NCI-H1694 (cell line): ENCODE measurements around the gene DOCK3.
"Not testable (repeated sequence)": the region's sequence is repeated elsewhere in the genome, so short reads cannot be mapped to it uniquely, and the experiment has no call there.

Experiments used
- DNase-seq: peaks from one replicate; lab custom pipeline; 2025; lab: John Stamatoyannopoulos, UW

Gene DOCK3

GRCh38 chr3:51224283-51224682, 549.6 kb downstream of the DOCK3 start:
- no peak for DNase-seq

DNA sequence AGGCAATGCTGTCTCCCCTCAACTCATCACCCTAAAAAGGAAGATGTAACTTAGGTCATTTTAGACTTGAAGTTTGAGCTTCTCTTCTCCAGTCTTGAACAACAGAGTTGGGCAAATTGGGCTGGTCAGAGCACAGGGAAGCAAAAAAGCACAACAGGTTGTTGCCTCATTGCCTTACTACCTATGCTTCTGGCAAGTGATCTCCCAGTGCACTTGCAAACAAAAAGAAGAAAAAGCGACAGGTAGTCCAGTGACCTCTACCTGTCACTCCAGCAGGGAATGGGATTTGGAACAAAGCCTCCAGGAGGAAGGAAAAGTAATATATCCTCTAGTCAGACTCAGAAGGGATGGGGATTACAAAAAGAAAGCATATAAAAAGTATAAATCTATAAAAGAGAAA, 550.1 kb downstream of the DOCK3 start:
- DNase-seq, result no peak

- DNase-seq, result no peak
Measured at GRCh38 chr3:51242939-51243338, 568.2 kb downstream of the DOCK3 start.

DNA sequence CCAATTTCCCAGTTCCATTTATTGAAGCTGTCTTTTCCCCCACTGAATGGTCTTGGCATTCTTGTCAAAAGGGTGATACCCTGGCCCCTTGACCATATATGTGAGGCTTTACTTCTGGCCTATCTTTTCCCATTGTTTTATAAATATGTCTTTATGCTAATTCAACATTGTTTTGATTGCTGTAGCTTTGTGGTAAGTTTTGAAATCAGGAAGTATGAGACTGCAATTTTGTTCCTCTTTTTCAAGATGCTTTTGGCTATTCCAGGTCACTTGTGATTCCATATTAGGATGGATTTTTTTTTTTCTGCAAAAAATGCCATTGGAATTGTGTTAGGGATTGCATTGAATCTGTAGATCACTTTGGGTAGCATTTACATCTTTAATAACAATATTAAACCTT, 569.2 kb downstream of the DOCK3 start:
- no peak for DNase-seq

DNA sequence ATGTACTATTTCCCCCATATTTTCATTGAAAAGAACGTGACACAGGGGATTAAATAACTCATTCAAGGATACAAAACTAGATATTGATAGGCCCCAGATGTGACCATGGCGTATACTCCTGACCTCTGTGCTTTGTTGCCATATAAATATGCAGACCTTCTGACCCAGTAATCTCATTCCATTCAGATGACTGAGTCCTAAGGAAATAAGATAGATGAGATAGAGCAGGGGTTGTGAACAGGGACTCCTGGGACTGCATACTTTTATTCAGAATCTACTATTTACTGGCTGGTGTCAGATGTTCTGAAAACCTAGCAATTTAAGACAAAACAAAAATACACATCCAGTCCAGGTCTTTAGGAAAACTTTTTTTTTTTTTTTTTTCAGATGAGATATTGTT, 571.1 kb downstream of the DOCK3 start:
- DNase-seq, result no peak

DNA sequence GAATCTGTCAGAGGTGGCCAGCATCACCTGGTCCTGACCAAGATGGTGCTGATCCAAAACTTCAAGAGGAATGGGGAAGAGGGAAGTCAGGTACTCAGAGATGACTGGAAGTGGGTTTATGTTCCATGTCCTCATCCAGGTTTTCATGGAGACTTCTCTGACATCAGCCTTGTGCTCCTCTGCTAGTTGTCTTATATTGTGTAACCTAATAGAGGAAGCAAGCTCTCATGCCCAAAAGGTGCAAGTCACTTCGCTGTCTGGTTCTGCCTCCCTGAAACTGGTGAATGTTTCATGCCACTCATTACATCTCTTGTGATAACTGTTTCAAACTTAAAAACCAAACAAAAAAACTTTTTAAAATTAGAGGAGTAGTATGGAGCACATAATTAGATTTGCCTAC, 583.1 kb downstream of the DOCK3 start:
- no peak for DNase-seq

DNA sequence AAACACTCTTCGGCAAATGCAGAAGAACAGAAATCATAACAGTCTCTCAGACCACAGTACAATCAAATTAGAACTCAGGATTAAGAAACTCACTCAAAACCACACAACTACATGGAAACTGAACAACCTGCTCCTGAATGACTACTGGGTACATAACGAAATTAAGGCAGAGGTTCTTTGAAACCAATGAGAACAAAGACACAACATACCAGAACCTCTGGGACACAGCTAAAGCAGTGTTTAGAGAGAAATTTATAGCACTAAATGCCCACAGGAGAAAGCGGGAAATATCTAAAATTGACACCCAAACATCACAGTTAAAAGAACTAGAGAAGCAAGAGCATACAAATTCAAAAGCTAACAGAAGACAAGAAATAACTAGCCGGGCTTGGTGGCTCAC, 589.4 kb downstream of the DOCK3 start:
- not testable (repeated sequence) for DNase-seq

DNA sequence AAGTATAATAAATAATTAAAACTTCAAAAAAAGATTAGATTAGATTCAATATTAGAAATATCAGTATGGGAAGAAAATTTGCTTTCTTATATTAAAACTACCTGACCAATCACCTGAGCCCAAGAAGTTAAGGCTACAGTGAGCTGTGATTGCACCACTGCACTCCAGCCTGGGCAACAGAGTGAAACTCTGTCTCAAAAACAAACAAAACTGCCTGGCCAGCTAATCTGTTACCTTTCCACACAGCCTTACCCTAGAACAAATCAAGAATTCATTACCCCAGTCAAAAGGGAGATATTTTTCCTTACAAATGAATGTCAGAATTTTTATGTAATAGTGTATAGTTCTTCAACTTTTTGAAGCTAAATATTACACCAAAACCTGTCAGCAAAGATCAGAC, 593.4 kb downstream of the DOCK3 start:
- no peak for DNase-seq

DNA sequence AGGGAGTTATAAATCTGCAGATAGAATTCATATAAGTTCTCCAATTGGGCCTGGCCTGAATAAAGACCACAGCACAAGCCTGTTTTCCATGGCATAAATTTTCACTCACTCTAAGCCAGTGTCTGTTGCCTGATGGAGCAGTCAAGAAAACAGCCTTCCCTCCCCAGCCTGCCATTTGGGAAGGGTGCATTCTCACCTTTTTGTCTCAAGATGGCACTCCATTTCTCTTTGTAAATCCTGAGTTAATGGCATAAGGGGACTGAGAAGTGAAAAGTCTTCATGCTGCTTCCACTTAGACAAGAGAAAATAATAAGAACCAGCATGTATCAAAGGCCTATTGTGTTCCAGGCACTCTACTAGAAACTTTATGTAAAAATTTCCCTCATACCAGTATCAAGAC, 594.7 kb downstream of the DOCK3 start:
- DNase-seq, result no peak

DNA sequence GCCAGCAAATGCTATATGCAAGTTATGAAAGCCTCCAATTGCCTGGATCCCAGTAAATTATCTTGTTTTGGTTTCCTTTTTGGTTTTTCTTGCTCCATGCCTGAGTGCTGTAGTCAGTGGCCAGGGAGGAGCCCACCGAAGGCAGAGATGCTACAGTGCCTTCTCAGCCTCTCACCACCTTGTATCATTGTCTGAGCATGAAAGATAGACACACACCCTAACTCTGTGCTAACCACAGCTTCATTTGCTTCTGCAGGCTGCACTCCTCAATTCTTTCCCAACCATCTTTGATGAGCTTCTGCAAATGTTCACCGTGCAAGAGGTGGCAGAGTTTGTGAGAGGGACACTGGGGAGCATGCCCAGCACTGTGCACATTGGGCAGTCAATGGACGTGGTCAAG, 595.8 kb downstream of the DOCK3 start:
- no peak for DNase-seq

DNA sequence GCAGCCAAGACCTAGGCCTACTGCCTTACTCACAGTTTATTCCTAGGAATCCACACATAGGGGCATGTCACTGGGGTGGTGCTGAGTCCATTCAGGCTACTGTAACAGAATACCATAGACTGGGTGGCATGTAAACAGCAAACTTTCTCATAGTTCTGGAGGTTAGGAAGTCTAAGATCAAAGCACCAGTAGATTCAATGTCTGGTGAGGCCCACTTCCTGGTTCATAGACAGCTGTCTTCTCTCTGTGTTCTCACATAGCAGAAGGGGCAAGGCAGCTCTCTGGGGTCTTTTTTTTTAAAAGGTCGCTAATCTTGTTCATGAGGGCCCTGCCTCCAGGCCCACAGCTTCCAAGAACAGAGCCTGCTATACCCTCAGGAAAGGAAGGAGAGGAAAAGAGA, 596.4 kb downstream of the DOCK3 start:
- DNase-seq, result no peak

- DNase-seq, result no peak
Measured at GRCh38 chr3:51274052-51274451, 599.3 kb downstream of the DOCK3 start.

- peak; percentile 17 for DNase-seq
Measured at GRCh38 chr3:51275111-51275805, 600.5 kb downstream of the DOCK3 start.

DNA sequence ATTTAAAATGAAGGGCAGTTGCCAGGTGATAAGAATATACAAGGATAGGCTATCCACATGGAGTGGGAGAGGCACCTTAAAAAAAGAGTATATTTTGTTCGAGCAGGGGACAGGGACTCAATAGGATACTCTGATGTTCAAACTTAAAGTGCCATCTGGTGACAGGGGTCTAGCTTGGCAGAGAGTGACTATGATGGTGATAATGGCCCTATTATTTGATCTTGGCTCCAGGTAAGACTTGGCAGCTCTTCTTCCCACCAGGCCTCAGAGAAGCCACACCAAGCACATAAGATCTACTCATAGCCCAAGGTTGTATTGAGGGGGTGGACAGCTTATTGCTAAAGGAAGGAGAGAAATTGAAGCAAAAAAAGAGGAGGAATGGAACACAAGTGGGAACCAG, 601.3 kb downstream of the DOCK3 start:
- DNase-seq, result no peak

DNA sequence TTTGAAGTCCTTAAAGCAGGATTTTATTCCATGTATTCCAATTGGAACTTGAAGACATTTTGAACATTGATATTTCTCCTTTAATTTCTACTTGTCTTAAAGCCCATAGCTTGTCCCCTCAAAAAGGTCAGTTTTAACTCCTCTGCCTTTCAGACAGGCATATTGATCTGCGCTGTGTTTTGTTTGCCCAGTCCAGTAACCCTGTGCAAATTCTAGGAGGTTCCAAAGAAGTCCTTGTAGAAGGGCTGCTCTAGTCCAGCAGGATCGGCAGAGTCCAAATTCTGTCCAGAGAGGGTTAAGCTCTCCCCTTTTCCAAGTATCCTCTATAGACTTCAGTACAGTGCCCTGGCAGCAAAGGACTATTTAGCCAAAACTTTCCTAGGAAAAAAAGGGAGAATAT, 604.7 kb downstream of the DOCK3 start:
- DNase-seq, result no peak

DNA sequence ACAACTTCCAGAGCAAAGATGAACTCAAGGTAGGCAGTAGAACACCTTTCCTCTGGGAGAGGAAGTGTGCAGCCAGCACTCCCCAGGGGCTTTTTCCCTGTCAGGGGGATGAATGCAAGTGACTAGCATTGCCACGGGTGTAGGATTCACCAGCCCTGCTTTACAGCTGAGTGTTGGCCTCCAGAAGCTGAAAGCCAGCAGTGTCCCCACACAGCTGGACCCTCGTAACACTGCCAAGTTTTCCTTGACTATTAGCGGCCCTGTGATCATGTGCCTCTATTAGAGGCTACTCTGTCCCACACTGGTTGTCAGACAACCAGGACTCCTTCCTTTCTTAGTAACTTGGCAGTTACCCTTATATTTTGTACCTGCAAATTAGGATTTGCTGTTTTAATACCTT, 605.4 kb downstream of the DOCK3 start:
- no peak for DNase-seq

- DNase-seq, result no peak
Measured at GRCh38 chr3:51282931-51283330, 608.2 kb downstream of the DOCK3 start.

GRCh38 chr3:51283421-51283820, 608.7 kb downstream of the DOCK3 start:
- no peak for DNase-seq

GRCh38 chr3:51295625-51296024, 620.9 kb downstream of the DOCK3 start:
- no peak for DNase-seq

DNA sequence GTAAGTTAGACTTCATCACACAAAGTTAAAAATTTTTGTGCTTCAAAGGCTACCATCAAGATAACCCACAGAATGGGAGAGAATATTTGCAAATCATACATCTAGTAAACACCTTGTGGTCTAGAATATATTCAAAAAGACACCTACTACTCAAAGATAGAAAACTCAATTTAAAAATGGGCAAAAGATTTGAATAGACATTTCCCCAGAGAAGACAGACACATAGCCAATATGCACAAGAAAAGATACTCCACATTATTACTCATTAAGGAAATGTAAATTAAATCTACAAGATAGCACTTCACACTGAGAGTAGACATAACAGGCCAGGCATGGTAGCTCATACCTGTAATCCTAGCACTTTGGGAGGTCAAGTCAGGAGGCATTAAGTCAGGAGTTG, 622.6 kb downstream of the DOCK3 start:
- DNase-seq, result no peak

- DNase-seq, result no peak
Measured at GRCh38 chr3:51304230-51304629, 629.5 kb downstream of the DOCK3 start.

GRCh38 chr3:51306093-51306492, 631.4 kb downstream of the DOCK3 start:
- no peak for DNase-seq

GRCh38 chr3:51307458-51307857, 632.7 kb downstream of the DOCK3 start:
- no peak for DNase-seq

DNA sequence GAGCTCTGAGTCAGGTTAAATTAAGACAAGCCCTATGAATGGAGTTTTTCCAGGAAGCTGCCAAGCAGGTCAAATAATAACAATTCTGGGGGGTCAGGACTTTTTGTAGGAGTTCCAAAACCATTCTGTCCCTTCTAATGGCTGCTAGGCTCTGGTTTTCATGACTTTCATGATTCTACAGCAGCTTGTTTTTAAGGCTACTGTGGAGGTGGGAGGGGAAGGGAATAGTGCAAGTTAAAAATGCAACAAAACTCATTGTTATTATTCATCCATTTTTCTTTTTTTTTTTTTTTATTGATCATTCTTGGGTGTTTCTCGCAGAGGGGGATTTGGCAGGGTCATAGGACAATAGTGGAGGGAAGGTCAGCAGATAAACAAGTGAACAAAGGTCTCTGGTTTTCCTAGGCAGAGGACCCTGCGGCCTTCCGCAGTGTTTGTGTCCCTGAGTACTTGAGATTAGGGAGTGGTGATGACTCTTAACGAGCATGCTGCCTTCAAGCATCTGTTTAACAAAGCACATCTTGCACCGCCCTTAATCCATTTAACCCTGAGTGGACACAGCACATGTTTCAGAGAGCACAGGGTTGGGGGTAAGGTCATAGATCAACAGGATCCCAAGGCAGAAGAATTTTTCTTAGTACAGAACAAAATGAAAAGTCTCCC, 633.3 kb downstream of the DOCK3 start:
- DNase-seq, result not testable (repeated sequence)
